Neural progenitor cell (in vitro differentiated cells): Measurements from ENCODE around the gene ZBTB20.

ENCODE experiments used
- EZH2 ChIP-seq: fragments of 200-600 bp; sonication (generic); IDR thresholded peaks from 2 replicates; pipeline ENCODE4 v1.6.1; 2017; ENCODE audit warnings: antibody characterized with exemption, mild to moderate bottlenecking, moderate library complexity
- EZH2phosphoT487 ChIP-seq: fragments of 200-600 bp; sonication (generic); IDR thresholded peaks from 2 replicates; pipeline ENCODE4 v1.6.1; 2017; ENCODE audit warnings: antibody characterized with exemption
- TF ChIP-seq, protein P1 (sequence below): fragments of 200-600 bp; sonication (generic); IDR thresholded peaks from 2 replicates; pipeline ENCODE4 v1.5.1; 2017; ENCODE audit warnings: antibody characterized with exemption, mild to moderate bottlenecking

DNA sequence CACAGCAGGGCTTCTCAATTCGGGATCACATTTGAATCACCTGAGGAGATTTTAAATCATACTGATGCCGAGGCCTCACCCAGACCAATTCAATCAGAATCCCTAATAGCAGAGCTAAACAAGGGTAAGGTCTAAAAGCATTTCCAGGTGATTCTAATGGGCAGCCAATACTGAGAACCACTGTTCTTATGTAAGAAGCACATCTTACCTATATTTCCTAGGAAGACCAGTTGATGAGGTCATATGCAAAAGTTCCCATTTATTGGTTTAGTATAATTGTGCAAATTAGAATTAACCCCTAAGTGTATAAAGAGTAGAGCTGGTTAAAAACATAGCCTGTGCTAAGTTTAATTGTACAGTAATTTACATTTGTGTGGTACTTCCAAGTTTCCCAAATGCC, 851.1 kb downstream of the ZBTB20 start:
- TF ChIP-seq, protein P1, sequence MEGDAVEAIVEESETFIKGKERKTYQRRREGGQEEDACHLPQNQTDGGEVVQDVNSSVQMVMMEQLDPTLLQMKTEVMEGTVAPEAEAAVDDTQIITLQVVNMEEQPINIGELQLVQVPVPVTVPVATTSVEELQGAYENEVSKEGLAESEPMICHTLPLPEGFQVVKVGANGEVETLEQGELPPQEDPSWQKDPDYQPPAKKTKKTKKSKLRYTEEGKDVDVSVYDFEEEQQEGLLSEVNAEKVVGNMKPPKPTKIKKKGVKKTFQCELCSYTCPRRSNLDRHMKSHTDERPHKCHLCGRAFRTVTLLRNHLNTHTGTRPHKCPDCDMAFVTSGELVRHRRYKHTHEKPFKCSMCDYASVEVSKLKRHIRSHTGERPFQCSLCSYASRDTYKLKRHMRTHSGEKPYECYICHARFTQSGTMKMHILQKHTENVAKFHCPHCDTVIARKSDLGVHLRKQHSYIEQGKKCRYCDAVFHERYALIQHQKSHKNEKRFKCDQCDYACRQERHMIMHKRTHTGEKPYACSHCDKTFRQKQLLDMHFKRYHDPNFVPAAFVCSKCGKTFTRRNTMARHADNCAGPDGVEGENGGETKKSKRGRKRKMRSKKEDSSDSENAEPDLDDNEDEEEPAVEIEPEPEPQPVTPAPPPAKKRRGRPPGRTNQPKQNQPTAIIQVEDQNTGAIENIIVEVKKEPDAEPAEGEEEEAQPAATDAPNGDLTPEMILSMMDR: no peak
- TF ChIP-seq EZH2: no peak
- no peak for TF ChIP-seq EZH2phosphoT487
